ENCODE measurements around the gene MED12L.

GRCh38 chr3:151197228-151197627, 111.8 kb downstream of the MED12L start:
- TF ChIP-seq POLR2A (IDR thresholded peaks at IDR 0.05) (no peak), CTCF (IDR thresholded peaks at IDR 0.05) (no peak)

Data from Peyer's patch (tissue), 4 donors.